GM10266 (cell line): ENCODE measurements around the gene RAPGEF2.
"Not testable (repeated sequence)": the region's sequence is repeated elsewhere in the genome, so short reads cannot be mapped to it uniquely, and the experiment has no call there.

Source experiments
- DNase-seq: peaks from one replicate; pipeline ENCODE4 v3.0.0; 2012; ENCODE audit errors: extremely low spot score
- CTCF ChIP-seq: IDR thresholded peaks from 2 replicates; pipeline ENCODE4 v1.5.1; 2012; ENCODE audit warnings: mild to moderate bottlenecking, low read depth; ENCODE audit not compliant: control insufficient read depth, insufficient read depth; ENCODE audit errors: missing control alignments

RAPGEF2 gene

GRCh38 chr4:159108124-159108523 is 5.2 kb downstream of the RAPGEF2 start:
- no peak for DNase-seq
- TF ChIP-seq CTCF, result no peak

GRCh38 chr4:159110961-159111360 is 8.1 kb downstream of the RAPGEF2 start:
- TF ChIP-seq CTCF, result no peak

GRCh38 chr4:159111416-159111815 is 8.5 kb downstream of the RAPGEF2 start:
- no peak for DNase-seq
- TF ChIP-seq CTCF, result no peak

More at GRCh38 chr4:159110961-159111360, 8.1 kb downstream of the RAPGEF2 start:
- DNase-seq, result no peak

GRCh38 chr4:159113366-159113765 is 10.5 kb downstream of the RAPGEF2 start:
- DNase-seq, result not testable (repeated sequence)

GRCh38 chr4:159116098-159116497 is 13.2 kb downstream of the RAPGEF2 start:
- not testable (repeated sequence) for DNase-seq

GRCh38 chr4:159116693-159117092 is 13.8 kb downstream of the RAPGEF2 start:
- DNase-seq, result not testable (repeated sequence)

- DNase-seq, result no peak
- TF ChIP-seq CTCF, result no peak
These were observed 14.7 kb downstream of the RAPGEF2 start for GRCh38 chr4:159117564-159117963.

GRCh38 chr4:159117968-159118367 is 15.1 kb downstream of the RAPGEF2 start:
- TF ChIP-seq CTCF, result no peak
- no peak for DNase-seq

- no peak for TF ChIP-seq CTCF
- DNase-seq, result no peak
These were observed 18.5 kb downstream of the RAPGEF2 start for GRCh38 chr4:159121371-159121770.
